ENCODE results near the gene DBT.
A peak's percentile ranks its signal among the peaks of the same experiment; 100 is the strongest.
"Not testable (repeated sequence)": the region's sequence is repeated elsewhere in the genome, so short reads cannot be mapped to it uniquely, and the experiment has no call there.

Gene DBT

GRCh38 chr1:100249537-100250257, at the start of gene DBT:
TSS of gene DBT (minus strand) at chr1:100249834. CDS start at chr1:100249820, 14 bp downstream.
- DNase-seq, result peak; percentile 90 to 91

- DNase-seq, result no peak
These were observed 48.9 kb upstream of the DBT start for GRCh38 chr1:100298512-100298911.

GRCh38 chr1:100296997-100297396, 47.4 kb upstream of the DBT start:
- DNase-seq, result not testable (repeated sequence)

- no peak for DNase-seq
These were observed 46.5 kb upstream of the DBT start for GRCh38 chr1:100296140-100296539.

- DNase-seq, result no peak
These were observed 43.1 kb upstream of the DBT start for GRCh38 chr1:100292711-100293110.

- no peak for DNase-seq
These were observed 40.7 kb upstream of the DBT start for GRCh38 chr1:100290291-100290690.

GRCh38 chr1:100287162-100287561, 37.5 kb upstream of the DBT start:
- DNase-seq, result no peak

GRCh38 chr1:100284591-100284990, 35.0 kb upstream of the DBT start:
- DNase-seq, result no peak

- DNase-seq, result no peak
These were observed 30.5 kb upstream of the DBT start for GRCh38 chr1:100279954-100280682.

GRCh38 chr1:100279358-100279923, 29.8 kb upstream of the DBT start:
- no peak for DNase-seq

- peak; percentile 27 to 58 for DNase-seq
These were observed 28.2 kb upstream of the DBT start for GRCh38 chr1:100277866-100278265.

- no peak for DNase-seq
These were observed 18.6 kb upstream of the DBT start for GRCh38 chr1:100268202-100268601.

GRCh38 chr1:100267284-100267683, 17.6 kb upstream of the DBT start:
- no peak for DNase-seq

GRCh38 chr1:100266741-100267140, 17.1 kb upstream of the DBT start:
- no peak for DNase-seq

GRCh38 chr1:100265931-100266740, 16.5 kb upstream of the DBT start, which contains the start of gene RTCA:
TSS of gene RTCA (plus strand) at chr1:100266216. CDS start at chr1:100266376, 160 bp downstream.
- DNase-seq, result peak; percentile 95

- no peak for DNase-seq
These were observed 15.9 kb upstream of the DBT start for GRCh38 chr1:100265562-100265930.

- not testable (repeated sequence) for DNase-seq
These were observed 14.4 kb upstream of the DBT start for GRCh38 chr1:100264081-100264480.

- DNase-seq, result no peak
These were observed 12.1 kb upstream of the DBT start for GRCh38 chr1:100261686-100262085.

GRCh38 chr1:100258427-100258826, 8.8 kb upstream of the DBT start:
- DNase-seq, result not testable (repeated sequence)

GRCh38 chr1:100256273-100256672, 6.6 kb upstream of the DBT start:
- DNase-seq, result not testable (repeated sequence)

GRCh38 chr1:100253552-100253951, 3.9 kb upstream of the DBT start:
- DNase-seq, result no peak

- DNase-seq, result no peak
These were observed 3.3 kb upstream of the DBT start for GRCh38 chr1:100252901-100253300.

- no peak for DNase-seq
These were observed 1.2 kb upstream of the DBT start for GRCh38 chr1:100250807-100251206.
